Activated CD4-positive, alpha-beta T cell treated with anti-CD3 and anti-CD28 coated beads for 48 hours (primary cell): ENCODE results near the gene TPK1.
"Not testable (repeated sequence)": the region's sequence is repeated elsewhere in the genome, so short reads cannot be mapped to it uniquely, and the experiment has no call there.

Experiments used
- DNase-seq: peaks from one replicate; pipeline ENCODE4 v3.0.0-alpha.2; 2020

Gene TPK1

DNA sequence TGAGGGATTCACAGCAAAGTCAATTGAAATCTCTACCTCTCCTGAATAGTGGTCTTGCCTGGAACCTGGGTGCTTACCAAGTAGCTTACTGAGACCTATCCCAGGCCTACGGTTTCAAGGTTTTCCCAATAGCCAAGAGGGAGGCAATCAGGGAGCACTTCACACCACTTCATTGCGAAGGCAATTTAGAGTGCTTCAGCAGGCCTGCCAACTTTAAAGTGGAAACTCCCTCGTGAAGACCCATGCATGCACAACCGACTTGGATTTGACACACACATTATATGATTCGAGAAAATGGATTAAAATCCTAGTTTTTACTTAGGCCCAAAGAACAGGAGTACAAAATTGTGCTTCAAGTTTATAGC is 380.8 kb downstream of the TPK1 start:
- DNase-seq = no peak

DNA sequence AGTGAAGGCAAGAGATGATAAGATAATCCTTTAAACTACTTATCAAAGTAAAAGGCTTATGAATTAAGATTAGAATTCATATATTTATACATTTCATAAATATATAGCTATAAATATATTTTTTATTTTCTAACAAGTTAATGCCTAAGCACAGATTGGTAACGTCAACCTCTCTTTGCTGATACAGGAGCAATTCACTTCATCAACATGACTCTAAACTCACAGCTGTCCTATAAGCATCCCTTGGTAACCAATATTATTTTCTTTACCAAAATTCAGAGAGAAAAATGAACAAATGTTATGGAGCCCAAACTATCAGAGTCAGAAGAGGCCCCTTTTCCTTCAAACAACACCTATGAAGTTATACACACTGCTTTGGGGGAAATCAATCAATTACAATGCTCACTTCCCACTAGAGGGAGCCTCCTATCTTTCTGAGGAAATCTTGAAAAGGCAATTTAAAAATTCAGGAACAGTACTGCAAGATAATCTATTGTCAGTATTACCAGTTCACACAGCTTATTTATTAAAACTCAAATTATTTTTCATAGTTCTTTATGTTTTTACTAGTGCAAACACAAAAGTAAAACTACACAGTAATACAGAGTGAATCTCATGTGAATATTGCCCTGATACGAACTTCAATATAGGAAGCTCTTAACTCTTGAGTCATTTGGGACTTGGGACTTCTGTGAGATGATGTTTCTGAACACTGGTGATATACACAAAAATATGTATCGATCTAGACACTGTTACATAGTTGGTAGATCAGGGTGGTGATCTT is 381.4 kb downstream of the TPK1 start:
- DNase-seq = no peak

DNA sequence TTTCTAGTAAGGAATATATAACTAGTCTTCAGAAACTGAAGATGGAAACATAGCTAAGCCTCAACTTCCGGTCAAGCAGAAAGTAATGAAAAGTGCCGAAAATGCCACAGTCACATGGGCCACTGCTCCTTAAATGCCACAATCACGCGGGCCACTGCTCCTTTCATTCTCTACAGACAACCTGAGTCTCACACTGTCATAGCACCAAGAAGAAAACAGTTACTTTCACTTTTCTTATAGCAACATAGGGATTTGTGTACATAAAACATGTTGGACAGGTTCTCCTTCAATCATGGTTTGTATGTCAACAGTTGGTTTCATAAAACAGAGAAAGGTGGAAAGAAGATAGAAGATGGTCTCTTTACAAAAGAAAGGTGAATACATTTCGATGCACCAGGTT is 383.8 kb downstream of the TPK1 start:
- DNase-seq = no peak

DNA sequence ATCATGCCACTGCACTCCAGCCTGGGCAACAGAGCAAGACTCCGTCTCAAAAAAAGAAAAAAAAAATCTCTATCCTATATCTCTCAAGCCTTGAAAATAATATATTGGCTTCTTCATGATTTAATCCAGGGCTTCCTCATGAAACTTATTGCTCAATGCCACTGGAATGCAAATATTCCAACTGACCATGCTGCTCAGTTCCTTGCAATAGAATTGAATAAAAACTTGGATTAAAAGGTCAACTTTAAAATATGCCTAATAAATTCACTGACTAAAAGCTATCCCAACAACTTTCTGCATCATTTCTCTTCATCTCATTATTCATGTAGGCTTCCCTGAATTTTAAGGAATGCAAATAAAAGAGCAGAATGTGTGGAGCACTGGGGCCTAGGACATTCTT is 390.3 kb downstream of the TPK1 start:
- no peak for DNase-seq

DNA sequence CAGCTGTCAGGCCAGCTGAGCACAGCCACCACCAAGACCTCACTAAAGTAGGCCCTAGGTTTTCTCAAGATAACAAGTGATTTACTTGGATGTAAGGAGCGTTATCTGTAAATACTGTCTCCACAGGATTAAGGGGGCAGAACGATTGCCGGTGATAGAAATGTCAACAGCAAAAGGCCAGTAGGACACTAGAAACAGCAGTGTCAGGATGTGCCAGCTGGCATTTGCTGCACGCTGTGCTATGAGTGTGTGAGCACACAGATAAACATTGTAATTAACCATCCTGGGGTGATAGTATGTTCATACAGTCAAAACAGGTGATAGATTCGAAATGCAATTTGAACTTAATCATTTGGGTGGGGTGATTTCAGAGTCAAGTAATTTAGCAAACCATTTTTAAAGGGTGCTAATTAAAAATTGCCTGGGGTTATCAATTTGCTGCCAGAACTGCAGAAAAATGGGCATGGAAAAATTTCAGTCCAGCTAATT is 396.1 kb downstream of the TPK1 start:
- no peak for DNase-seq

DNA sequence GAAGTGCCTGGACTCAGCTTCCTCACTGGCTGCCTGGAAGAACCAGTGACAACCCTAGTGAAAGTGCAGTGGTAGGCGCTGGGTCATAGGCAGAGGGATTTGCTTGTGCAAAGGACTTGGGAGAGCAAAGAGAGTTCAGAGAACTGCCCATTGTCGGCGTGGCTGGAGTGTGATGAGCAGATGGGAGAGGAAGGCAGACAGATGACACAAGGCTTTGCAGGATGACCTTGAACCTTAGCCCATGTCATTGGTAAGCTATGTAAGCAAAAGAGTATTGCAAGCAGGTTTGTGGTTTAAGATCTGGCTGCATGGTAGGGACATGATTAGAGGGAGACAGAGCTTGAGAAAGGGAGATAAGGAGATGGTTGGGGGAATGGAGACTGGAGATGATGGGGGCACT is 397.1 kb downstream of the TPK1 start:
- no peak for DNase-seq

DNA sequence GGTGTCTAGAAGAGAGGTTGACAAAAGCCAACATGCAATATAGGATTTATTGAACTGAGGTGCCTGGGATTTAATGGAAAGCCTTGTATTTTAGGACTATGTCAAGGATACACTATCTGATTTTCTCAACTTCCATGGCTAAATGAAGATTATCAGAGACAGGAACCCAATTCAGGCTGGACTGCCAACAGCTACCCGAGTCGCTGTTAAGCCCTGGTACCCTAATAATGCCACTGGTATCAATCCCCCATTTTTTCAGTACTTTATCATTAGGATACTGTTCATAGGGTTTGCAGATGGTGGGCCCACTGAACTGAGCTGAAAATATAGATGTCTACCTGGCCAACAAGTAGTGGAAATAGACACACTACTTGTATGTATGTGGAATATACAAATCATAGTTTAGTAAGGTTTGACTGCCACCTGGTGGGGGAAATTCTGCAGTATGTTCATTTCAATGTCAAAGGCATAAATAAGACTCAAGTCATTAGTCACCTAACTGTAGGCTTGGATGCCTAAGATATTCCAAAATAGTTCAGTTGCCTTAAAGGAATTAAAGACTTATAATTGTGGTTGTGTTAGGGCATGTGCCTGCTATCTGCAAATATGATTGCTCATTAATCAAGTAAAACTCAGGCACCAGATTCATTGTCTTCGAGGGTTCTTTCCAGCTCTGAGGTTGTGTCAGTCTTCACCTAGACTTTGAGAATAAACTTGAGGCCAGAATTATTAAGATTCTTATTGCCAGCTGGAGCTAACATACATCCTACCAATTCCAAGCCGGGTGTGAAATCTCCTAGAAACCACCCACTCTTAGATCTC is 398.3 kb downstream of the TPK1 start:
- DNase-seq = peak; percentile 74

DNA sequence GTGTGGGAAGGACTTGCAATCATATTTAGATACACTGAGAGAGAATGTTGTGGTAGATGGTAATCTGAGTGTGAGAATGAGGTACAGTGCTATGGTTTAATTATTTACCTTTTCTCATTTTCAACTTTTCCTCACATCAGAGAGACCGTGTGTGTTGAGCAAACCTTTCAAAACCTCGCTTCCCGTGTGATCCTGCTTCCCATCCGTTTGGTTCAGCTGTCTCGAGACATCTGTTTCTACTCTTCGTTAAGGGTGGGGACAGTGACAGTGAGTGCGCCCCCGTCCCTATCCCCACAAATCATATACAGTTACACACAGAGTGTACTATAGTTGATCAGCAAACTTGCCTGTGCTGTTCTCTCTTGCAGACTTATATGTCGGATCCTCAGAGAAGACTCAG is 399.4 kb downstream of the TPK1 start:
- DNase-seq = no peak

DNA sequence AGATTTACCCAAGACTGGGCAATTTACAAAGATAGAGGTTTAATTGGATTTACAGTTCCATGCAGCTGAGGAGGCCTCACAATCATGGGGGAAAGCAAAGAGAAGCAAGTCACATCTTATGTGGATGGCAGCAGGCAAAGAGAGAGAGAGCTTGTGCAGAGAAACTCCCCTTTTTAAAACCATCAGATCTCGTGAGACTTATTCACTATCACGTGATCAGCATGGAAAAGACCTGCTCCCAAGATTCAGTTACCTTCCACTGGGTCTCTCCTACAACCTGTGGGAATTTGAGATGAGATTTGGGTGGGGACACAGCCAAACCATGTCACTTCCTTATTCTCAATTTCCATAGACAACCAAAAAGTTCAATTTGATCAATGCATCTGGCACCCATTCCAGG is 407.4 kb downstream of the TPK1 start:
- no peak for DNase-seq

DNA sequence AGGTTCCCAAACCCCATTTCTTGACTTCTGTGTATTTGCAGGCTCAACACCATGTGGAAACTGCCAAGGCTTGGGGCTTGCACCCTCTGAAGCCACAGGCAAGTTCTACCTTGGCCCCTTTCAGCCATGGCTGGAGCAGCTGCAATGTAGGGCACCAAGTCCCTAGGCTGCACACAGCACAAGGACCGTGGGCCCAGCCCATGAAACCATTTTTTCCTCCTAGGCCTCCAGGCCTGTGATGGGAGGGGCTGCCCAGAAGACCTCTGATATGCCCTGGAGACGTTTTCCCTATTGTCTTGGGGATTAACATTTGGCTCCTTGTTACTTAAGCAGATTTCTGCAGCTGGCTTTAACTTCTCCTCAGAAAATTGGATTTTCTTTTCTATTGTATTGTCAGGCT is 408.3 kb downstream of the TPK1 start:
- DNase-seq = not testable (repeated sequence)

DNA sequence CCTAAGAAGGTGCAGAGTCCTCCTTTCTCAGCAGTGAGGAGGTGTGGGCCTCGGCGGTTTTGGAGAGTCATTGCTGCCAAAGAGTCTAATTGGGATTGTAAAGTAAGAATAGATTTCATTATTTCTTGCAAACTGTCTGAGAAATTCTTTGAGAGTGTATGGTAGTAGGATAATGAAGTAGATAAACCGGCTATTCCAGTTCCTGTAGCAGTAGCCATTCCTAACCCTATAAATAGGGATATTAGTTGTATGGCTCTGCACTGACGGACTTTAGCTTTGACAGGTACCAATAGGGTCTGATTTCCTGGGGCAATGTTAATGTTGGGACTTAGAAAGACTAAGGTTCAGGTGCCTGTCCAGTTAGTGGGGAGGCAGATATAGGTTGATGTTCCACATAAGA is 416.9 kb downstream of the TPK1 start:
- not testable (repeated sequence) for DNase-seq

DNA sequence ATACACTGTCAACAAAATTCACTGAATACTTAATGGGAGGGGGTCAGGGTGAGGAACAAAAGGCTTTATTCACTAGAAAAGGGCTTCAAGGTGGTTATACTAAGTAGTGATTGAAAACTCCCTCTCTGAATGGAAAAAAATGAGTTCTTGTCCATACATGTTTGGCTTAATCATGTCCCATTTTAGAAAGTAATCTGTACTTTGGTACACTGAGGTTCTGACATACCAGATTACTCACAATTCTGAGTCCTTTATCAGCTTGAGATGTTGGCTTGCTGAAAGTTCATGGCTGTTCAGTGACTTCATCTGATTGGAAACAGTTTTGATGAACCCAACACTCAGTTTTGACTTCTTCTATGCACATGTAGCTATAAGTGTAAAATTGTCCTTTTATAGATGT is 419.5 kb downstream of the TPK1 start:
- DNase-seq = no peak

DNA sequence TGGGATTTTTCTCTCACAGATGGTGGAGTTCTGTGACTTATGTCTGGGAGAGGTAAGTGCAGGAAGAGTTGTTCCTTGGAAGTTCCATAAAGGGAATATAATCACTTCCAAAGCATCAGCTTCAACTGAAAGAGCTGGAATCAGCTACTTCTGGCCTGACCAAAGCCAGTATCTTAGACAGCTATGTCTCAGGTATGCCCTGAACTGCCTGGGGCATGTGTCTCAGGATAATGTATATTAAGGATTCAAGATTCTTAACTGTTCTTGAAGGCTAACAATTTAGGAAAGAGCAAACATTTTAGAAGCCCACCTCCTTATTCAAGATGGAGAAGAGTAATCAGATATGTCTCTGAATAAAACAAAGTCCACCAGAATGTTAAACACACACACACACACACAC is 420.0 kb downstream of the TPK1 start:
- no peak for DNase-seq

DNA sequence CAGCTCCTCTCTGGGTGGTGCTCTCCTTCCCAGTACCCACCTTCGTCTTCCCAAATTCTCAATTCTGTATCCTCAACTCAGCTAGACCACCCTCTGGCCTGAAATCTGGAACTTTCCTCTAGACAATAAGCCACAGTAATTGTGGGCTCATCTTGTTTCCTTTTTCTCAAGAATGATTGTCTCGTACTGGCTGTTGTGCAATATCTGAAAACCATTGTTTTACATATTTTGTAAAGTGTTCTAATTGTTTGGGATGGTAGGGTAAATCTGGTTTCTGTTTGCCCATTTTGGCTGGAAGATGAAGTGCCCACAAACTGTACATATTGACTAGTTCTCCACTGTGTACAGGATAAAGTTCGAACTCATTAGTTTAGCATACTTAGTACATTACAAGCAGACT is 421.0 kb downstream of the TPK1 start:
- no peak for DNase-seq

DNA sequence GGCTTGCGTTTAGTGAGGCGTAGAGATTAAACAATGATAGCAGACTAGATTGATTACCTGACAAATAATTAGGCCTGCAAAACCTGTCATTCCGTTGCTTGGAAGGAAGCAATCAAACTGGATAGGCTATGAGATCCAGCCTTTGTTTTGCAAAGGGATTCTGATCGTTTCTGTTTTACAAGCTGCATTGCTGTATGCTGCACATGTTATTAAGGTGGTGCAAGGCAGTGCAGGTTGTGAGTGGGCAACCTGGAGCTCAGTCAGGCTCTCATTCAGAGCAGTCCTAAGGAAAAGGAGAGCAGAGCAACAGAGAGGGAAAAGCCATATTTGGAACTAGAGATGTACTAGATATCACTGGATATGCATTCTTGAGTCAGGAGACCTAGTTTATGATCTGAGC is 425.4 kb downstream of the TPK1 start:
- DNase-seq = no peak

DNA sequence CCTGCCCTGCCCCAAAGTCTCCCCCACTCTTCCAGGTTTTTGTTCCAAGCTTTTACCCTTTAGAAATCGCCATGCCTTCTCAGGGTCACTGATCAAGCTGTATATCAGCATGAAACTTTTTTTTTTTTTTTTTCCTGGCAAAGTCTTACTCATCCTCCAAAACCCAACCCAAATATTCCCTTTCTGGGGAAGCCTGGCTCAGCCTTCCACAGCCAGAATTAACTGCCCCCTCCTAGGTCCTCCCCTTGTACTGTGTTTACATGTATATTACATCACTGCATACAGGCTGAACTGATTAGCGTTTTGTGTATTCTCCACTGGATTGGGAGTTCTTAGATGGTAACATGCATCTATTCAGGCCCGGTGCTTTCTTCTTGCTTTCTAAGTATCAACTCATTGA is 427.7 kb downstream of the TPK1 start:
- no peak for DNase-seq

DNA sequence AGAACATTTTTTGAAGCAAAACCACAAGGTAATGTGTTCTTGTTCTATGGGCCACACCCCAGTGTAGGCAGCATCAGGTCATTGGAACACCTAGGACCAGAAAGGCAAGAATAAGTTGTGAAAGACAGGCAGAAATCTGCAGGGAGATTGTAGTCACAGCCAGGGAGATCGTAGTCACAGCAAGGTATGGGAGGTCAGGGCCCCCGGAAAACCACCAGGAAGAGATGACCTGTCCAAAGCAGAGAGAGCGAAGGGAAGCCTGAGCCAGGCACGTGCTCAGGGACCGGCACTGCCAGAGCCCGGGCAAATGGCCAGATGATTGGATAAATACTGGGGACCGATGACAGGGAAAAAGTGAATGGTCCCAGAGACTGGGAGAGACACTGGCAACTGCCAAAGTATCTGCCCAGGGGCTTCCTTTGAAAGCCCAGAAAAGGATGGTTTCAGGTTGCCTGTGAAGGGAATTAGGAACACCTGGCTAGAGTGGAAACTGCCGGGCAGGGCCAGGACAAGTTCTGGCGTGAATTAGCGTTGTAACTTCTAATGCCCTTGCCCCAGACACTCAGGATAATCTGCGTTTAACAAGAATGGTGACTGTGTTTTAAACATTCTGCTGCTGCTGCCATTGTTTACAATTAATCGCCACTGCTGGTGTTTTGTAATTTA is 428.5 kb downstream of the TPK1 start:
- no peak for DNase-seq

DNA sequence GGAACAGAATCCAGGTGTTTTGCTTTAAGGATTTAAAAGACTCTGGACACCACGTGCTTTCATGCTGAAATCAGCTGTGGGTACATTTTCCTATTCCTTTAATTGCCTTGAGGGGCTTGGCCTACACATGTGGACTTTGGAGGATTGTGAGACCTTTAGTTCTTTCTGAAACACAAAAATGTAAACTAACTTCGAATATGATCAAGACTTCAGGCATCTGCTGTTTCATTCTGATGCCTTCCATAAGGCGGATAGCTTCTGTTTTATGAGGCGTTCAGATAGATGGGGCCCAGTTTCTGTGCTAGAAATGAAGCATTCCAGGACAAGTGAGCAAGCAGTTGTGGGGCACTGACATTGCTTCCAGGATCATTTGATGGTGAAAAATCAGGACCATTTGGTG is 430.9 kb downstream of the TPK1 start:
- no peak for DNase-seq

DNA sequence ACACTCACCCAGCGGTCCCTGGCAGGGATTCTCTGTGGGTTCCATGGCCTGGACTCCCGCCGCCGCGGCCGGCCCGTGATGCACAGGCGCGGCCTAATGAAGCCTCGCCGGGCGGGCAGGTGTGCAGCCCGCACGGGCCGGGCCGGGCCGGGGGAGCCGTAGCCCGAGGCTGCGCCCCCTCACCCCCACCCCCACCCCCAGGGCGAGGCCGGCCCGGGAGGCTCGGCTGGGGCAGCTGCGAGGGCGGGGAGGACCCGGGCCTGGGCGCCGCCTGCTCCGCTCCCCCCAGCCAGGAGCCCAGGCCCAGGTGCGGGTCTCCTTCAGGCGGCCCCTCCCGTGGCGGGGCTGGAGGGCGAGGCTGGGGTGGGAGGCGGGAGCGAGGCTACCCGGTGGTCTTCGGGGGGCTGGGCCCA is 432.2 kb downstream of the TPK1 start, which contains the start of gene NOBOX:
Gene NOBOX, minus strand, starts transcription at position 45 of the 413 bp plus-strand sequence.
- DNase-seq = no peak

DNA sequence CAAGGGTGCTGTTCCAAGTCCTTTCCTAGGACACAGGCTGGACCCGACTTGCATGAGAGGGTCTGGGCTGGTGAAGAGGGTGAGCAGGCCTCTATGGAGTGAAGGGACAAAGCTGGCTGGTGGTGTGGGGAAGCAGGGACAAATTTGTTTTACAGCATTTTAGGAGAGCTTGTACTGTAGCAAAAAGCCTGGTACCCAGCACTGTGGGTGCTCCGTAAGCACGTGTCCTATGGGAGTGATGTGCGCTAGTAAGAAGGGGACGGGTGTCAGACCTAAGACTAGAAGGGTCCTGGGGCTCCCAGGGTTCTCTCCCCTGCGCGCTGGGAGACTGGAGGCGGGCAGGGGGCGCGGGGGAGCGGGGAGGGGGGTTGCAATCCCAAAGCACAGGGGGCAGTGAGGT is 432.8 kb downstream of the TPK1 start:
- DNase-seq = no peak
